NCI-H2081 treated with DMSO at 0.1 percent for 48 hours (cell line): ENCODE results near the gene GSN.

Experiments
- DNase-seq: peaks from one replicate; lab custom pipeline; 2025; lab: John Stamatoyannopoulos, UW

GSN gene

DNA sequence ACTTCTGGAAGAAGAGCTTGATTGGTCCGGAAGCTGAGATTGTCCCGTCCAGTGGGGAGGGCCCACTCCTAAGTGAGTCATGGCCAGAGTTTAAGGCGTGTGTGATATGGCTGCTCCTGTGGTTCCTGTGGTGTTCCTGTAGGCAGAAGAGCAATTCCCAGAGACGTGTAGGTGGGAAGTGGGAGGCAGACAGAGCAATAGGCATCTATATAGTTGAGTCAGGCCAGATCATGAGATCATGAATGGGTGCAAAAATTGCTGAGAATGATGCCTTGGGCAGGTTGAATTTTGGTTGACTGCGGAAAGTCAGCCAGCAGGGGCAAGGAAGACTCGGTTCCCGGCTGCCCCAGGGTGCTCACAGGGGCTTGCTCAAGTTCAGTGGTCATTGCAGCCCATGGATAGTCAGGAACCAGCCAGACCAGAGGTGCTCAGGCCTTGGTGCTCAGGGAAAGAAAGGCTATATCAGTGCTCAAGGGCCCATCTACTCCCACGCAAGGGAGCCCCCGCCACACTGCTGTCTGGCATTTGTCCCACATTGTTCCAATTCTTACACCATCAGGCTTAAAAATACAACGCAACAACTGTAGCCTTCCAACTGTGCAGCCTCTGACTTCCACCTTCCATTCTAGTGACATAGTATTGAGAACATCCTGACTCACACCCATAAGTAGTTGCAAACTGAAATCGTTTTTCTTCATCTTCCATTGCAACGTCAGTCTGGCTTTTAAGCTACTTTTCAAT, 21.0 kb upstream of the GSN start:
- no peak for DNase-seq

DNA sequence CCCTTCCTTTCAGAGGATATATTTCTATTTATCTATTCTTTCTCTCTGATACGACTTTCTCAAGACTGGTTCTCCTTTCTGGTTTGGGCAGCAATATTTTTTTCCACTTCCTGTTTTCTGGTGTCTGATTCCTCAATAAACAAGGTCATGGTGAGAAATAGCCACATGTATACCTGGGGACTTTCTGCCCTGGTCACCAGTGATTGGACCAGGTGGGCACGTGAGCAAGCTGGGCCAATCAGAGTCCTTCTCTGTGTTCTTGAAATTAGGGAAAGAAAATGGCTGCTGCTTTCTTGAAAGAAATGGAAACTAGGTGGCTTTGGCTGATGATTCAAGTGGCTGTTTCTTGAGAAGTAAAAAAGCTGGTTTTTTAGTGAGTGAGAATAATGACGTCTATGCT, 18.4 kb upstream of the GSN start:
- no peak for DNase-seq

DNA sequence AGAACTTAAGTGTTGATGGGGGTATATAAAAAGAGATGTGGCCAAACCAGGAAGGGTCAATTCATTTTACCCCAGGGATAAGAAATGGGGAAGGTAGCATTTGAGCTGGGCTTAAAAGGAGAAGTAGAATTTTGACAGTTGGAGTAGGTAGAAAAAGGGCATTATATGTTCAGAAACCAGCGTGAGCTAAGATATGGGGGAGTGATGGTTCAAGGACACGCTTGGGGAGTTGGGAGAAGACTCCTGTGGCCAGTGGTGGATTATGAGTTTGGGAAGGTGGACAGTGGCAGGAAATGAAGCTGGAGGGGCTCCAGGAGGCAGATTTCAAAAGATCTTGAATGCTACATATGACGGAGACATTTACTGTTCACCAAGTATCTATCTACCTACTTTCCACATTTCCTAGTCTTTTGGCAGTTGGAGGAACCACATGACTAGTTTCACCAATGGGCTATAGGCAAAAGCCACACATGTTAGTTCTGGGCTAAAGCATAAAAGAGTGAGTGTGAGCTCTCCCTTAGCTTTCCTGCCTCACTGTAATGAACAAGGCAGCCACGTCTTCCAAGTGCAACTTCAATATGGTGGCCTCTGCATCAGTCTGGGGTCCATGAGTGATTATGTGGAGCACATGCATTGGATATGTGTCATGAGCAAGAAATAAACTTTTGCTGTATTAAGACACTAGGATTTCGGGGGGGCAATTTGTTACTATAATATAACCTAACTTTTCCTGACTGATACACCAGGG, 15.7 kb upstream of the GSN start:
- no peak for DNase-seq

DNA sequence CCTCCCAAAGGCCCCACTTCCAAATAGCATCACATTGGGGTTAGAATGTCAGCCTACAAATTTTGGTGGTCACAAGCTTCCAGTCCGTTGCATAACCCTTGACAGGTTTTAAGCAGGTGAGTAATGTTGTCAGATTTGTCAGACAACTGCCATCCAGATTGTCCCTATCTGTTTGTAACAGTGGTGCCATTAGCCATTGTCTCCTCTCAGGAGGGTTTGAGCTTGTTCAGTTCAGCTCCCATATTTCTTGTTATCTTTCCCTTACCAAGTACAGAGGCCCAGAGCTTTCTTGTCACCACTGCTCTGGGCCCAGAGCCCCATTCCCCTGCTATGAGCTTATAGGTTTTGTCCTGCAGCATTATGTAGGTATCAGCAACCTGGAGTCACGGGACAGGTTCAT, 14.8 kb upstream of the GSN start:
- no peak for DNase-seq

DNA sequence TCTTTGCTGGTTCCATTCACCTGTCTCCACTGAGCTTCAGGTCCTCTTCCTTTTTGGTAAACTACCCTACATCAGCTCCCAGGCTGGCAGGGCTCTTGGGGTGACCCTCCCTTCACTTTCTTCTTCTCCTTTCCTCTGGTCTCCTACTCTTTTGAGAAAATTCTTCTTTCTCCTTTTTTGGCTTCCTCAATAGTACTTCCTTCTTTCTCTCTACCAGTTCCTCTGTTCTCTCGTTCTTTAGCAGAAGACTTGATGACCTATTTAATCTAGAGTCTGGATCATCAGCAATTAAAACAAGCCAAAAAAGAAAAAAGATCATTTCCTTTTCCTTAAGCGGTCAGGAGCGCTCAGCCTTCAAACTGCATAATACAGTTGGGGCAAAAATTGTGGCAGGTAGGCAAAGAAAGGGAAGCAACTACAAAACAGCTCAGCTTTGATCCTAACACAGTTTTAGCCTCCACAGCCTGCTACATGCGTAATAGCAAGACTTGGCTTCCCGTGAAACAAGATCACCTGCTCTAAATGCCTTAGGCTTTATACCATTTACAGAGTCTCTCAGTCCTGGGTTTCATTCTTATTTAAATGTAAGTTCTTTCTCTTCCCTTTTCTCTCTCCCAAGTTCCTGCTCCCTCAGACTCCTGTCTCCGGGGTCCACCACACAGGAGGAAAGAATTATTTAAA, 14.0 kb upstream of the GSN start:
- no peak for DNase-seq

DNA sequence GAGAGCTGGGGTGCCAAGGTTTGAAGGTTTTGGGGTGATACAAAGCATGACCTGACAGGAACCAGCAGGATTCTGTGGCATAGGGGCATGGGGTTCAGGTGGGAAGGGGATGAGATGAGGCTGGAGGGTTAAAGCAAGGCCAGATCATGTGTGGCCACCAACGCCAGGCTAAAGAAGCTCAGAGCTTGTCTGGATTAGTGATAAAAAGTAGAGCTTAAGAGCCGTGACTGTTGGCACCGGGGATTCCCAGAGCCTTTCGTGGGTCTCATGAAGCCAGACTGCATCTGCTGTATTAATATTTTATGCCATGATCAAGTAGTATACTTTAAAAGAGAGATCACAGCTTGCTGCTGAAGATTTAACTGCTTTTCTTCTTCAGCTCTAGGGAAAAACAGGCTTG, 8.5 kb upstream of the GSN start:
- DNase-seq, result no peak

DNA sequence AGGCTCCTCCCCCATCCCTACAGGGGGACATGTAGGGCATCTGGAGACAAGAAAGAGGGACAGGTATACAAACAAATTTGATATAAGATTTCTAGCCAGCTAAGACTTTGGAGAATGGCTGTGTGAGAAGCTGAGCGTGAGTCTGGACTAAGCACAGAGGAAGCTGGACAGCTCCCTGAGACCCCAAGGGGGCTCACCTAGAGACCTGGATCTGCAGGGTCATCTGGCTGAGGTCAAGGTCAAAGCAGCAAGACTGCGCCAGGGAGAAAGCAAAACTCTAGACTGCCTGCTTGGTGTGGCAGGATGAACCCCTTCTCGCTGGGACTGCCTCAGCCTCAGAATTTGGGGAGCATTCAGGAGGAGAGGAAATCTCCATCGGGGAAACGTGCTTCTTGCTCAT, 8.0 kb upstream of the GSN start:
- no peak for DNase-seq

DNA sequence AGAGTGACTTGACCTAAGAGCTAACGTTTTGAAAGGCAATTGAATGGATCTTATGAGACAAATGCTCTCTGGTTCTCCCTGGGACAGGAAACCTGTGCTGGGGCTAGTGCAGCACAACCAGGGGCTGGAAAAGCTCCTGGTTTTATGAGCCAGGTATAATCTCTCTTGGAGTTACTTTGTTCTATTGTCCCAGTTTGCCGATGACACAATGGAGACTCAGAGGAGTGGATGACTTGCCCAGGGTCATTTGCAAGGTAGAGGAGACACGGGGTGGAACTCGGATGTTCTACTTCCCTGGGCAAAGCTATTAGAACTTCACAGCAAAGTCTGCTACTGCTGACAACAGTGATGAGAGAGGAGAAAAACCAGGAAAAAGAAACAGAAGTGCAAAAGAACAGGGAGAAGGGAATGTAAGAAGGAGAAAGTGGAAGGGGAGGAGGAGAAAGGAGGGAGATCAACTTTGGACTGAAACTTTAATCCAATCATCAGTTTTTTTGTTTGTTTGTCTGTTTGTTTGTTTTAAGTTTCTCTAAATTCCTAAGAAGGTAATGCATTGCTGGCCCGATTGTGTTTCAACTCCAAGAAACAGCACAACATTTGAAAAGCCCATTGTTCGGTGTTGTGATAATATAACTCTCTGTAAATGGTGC, 7.4 kb upstream of the GSN start:
- DNase-seq, result no peak

DNA sequence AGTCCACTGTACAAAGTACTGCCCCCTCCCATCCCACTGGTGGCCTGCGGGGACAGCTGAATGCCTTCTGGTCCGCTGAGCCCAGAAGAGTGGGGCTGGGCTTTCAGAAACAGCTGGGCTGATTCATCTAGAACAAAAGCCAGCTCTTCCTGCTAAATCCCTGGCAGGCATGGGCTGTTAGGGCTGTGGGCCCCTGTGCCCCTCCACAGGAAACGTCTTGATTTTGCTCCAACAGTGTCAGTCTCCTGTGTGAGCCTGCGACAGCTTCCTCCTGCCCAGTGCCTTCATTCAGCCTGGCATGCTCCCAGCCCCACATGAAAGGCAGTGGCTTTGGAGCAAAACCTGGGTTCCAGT, 6.9 kb upstream of the GSN start:
- no peak for DNase-seq

DNA sequence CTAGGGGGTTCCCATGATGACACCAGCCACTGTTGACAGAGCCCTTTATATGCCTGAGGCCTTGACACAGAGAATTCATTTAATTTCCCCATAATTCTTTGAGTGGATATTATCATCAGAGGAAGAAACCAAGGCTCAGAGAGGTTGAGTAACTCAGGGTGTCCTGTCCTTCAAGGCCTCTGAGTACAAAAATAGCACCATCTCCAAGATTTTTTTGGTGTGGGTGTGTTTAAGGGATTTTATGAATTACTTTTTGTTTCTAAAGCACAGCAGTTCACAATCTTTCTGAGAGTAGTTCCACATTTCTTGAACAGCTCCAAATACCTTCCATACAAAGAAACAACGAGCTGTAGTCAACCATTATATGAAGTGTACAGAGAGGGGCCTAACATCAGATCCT, 6.2 kb upstream of the GSN start:
- no peak for DNase-seq

DNA sequence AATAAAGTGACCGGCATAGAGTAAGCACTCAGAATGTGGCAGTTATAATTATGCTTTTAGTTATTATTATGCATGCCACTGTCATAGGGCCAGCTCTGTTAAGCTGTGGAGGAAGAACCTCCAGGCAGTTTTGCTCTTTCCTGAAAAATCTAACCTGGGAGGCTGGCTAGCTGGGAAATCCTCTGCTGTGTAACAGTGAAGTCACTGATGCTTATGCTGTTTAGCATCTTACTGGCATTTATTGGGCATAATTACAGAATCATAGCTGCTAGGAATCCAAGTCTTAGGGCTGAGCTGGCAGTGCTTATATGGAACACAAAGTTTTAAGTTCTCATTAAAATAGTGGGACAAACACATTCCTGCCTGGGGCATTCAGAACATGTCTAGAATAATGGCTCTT, 5.5 kb upstream of the GSN start:
- DNase-seq, result no peak

DNA sequence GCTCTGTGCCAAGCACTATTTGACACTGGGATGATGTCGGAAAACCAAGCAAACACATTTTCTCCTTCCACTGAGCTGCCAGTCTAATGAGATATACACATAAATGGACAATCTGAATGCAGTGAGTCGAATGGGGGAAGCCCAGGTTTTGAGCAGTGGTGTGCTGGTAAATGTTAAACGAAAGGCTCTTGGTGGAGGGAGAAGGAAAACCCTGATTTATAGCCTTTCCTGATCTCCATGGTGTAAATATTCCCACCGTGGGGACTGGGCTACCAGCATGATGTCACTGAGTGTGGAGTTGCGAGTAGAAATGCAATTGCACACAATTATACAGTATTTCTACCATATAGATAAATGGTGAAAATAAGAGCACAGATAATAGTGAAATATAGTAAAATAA, 5.0 kb upstream of the GSN start:
- no peak for DNase-seq

DNA sequence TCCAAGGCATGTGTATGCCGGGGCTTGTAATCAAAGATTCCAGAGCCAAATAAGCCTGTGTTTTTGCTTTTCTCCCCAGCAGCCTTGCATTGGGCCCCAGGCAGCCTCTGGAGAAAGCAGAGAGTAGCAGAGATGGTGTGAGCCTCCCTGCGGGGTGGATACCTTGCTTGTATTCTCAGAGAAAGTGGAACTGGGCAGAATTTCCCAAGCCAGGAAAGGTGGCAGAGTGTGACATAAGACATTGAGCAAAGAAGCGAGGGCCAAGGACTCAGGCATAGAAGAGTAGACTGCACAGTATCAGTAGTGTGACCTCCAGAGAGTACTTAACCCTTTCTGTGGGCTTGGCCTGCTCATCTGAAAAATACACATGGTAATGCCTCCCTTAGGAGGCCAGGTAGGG, 1.6 kb upstream of the GSN start:
- DNase-seq, result no peak

DNA sequence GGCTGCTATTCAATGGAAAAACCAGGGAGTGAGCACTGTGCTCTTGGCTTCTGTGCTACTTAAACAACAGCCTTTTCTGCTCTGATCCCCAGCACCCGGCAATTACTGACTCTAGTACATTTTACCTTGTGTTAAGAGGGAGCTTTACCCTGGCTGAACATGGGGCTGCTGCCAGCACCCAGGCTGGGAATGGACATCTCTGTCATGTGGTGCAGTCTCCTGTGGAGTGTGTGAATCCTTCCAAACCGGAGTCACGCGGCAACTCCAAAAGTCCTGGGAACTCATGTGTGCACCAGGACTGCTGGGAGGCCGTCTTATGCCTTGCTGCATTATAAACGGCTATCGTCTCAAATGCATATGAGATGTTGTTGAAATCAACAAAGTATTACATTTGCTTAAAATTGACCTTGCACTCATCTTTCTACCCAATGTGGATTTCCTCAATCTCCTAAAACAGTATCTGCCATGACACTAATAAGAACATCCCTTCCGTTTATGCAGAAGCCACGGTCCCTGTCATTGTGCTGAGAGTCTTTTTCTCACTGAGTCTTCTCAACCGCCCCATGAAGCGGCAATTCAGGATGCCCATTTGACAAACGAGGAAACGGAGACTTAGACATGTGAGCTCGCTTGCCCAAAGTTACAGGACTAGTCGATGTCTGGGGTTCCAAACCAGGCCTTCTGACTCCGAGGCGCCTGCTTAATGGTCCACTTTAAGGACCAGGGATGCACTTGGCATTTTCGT, 884 bp upstream of the GSN start:
- DNase-seq, result no peak

DNA sequence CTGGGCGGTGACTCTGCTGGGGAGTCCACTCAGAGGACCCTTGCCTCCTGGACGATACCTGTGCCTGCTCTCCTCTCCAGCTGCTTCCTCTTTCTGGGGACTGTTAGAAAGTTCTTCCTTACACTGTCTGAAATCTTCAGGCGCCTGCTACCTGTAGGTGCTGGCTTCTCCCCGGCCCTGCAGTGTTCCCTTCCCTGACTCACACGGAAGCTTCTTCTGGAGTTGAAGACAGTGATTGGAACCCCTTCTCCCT, 562 bp downstream of the GSN start:
- no peak for DNase-seq

DNA sequence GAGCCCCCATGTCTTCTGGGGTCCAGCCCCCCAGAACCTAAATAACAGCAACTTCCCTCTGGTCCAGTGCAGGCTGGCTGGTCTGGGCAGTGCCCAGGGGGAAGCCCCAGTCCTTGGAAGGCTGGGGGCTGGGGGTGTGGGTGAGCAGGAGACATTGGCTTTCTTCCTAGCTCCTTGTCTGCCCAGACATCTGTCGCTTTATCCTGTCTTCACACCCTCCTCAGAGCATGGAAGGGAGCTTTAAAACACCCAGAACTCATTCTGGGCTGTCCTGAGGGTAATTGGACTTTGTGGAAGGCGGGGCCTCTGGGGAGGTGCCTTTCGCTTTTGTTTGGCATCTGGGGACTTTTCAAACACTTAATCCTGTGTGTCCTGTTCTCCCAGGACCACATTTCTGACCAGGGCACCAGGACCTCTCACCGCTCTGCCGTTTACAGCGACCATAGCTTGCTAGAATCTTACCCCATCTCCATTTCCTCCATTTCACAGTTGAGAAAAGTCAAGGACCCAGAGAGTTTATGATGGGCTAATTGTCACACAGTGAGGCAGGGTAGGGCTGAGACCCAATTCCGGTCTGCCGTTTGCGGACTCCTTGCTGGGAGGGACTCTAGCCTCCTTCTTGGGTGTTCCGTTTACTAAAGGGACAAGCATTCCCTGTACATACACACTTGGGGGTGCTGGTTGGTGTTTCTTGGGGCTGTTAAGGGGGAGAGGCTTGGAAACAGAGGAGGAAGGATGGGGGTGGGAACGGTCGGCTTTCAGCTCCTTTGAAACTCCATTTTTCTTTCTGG, 1.1 kb downstream of the GSN start:
- no peak for DNase-seq

DNA sequence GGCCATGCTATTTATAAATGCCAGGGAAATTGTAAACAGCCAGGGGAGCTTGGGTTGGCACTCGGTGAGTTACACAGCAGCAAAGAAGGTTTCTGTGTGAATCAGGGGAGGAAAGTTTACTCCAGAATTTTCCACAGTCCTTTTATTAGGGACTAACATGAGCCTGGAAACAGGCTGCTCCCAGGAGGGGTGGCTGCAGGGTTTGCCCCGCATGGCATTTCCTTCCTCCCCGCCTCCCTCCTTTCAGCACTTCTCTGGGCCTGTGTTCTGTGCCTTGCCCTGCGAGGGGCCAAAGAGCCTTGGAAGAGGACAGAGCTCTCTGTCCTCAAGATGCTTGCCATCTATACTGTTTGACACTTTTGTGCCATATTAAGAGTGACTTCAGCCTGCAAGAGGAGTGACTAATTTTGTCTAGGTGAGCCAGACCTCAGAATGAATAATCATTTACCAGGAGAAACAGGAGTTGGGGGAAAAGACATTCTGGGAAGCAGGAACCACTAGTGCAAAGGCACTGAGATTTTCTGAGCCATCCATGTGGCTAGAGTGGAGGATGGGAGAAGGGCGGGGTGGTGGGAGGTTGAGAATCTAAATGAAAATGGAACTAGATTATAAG, 1.8 kb downstream of the GSN start:
- DNase-seq, result no peak

DNA sequence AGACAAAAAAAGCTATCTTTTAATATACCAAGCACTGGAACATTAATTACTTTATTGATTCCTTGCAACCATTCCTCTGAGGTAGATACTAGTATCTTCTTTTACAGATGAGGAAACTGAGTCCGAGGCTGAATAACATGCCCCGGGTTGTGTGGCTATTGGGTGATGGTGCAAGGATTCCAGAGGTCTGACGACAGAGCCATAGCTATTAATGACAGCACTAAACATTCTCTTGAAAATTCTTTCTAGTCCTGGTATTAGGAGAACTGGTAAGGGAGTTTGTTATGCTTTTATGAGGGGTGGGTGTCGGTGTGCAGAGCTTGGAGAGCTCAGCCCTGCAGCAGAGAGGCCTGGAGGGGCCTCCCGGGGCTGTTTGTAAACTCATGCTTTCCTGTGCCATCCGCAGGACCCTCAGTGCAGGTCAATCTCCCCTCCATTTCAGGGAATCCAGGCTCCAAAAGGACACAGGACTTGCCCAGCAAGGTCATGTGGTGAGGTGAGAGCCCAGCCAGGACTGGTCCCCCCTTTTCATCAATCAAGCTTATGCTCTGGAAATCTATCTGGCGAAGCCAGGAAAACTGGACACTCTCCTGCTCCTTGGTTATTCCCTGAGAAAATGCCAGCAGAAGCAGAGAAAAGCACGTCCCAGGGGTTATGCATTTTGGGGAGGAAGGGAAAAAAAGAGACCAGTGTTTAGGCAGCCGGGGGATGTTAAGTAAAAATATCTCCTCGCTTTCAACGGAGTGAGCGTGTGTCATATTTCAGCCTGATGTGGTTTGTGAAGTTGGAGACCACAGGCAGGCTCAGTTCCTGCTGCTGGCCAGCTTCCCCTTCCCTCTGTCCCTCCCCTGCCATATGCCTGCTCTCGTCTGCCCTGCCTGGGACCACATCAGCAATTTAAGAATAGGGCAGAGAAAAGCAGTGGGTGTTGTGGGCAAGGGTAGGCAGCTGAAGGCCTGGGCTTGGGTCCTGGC, 3.7 kb downstream of the GSN start:
- no peak for DNase-seq

DNA sequence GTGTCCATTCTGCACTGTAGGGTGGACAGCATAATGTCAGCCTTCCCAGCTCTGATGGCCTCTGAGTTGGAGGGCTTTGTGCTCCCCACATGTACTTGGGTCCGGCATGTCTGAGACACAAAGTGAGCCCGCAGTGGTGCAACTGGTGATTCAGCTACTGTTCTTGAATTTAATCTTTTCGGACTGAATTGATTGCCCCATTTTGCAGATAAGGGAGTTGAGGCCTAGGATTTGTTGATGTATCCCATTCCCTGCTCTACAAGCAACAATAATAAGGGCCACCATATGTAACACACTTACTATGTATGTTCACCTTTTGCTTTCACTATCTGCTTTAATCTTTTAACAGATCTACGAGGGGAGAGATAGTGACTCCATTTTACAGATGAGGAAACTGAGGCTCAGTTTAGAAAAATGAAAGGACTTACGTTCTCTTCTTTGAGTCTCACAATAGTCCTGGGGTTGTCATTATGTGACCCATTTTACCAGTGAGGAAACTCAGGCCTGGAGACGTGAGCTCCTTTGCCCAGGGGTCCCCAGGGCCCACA, 4.5 kb downstream of the GSN start:
- DNase-seq, result no peak
